OCI-LY3 (cell line): ENCODE results near the gene SFXN2.

Source experiments
- EZH2phosphoT487 ChIP-seq: fragments of 200-600 bp; shearing (Covaris generic); IDR thresholded peaks from 2 replicates; pipeline ENCODE4 v1.6.1; 2018; ENCODE audit warnings: antibody characterized with exemption, mixed run types, low read depth
- TF ChIP-seq, protein P1 (sequence below): fragments of 200-600, 300-600 bp; sonication (generic); IDR thresholded peaks from 2 replicates; pipeline ENCODE4 v1.5.1; 2014; ENCODE audit warnings: antibody characterized with exemption, low read length, low read depth

DNA sequence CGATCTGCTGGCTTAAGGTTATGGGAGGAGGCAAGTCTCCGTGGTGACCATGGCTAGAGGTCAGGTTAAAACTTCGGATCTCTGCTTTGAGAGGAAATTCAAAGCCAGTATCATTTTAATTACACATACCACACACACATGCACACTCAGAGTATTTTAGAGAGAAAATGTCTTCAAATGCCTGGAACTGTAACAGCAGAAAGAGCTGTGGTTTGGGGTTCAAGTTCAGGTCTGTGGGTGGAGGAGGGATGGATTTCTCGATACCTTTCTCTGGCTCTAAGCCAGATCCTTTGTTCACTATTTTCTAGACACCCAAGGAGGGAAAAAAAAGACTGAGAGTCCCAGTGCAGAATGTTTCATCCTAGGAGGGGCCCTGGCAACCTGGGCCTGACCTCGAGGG is 32.7 kb upstream of the SFXN2 start:
- TF ChIP-seq, protein P1, sequence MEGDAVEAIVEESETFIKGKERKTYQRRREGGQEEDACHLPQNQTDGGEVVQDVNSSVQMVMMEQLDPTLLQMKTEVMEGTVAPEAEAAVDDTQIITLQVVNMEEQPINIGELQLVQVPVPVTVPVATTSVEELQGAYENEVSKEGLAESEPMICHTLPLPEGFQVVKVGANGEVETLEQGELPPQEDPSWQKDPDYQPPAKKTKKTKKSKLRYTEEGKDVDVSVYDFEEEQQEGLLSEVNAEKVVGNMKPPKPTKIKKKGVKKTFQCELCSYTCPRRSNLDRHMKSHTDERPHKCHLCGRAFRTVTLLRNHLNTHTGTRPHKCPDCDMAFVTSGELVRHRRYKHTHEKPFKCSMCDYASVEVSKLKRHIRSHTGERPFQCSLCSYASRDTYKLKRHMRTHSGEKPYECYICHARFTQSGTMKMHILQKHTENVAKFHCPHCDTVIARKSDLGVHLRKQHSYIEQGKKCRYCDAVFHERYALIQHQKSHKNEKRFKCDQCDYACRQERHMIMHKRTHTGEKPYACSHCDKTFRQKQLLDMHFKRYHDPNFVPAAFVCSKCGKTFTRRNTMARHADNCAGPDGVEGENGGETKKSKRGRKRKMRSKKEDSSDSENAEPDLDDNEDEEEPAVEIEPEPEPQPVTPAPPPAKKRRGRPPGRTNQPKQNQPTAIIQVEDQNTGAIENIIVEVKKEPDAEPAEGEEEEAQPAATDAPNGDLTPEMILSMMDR: no peak
- no peak for TF ChIP-seq EZH2phosphoT487
